Endothelial cell of umbilical vein (primary cell): ENCODE measurements around the gene RBFOX1. TPM values are rescaled to one million over a fixed set of nuclear protein-coding genes. Genes with fewer than 3 reads are reported as not detected.

Experiments
- BruUV-seq: library from RNA; stranded (reverse); fragments of 400-500 nt; replicated peaks from 2 replicates; lab custom pipeline; 2021; lab: Mats Ljungman, UMichigan
- CTCF ChIA-PET: fragments of 300-600, 350-600 bp; sonication (Branson Sonifier 250); formaldehyde crosslinking; loops from one replicate; lab custom pipeline; 2021; ENCODE audit warnings: antibody characterized with exemption, inconsistent platforms; lab: Charles Lee
- POLR2A ChIA-PET: fragments of 300-600, 350-600 bp; sonication (Branson Sonifier 250); formaldehyde crosslinking; loops from one replicate; lab custom pipeline; 2021; ENCODE audit warnings: antibody characterized with exemption, inconsistent platforms; lab: Charles Lee
- DNase-seq: peaks from one replicate; pipeline ENCODE4 v3.0.0-alpha.2; 2011; ENCODE audit warnings: low read depth, low spot score
- FAIRE-seq: peaks from 2 replicates; lab custom pipeline; 2011; peaks lifted over from hg19 to GRCh38; lab: Jason Lieb, UNC
- H2AFZ ChIP-seq: 2 replicates; pipeline ENCODE4 v1.6.0; 2012; ENCODE audit warnings: low read depth, low read length, control low read depth, inconsistent platforms
- H3K27ac ChIP-seq: 2 replicates; pipeline ENCODE4 v1.5.1; 2011; ENCODE audit warnings: low read depth, mild to moderate bottlenecking, control low read depth, low read length, moderate library complexity; ENCODE audit not compliant: insufficient read depth
- H3K27me3 ChIP-seq, 2 experiments: 2 replicates each; pipeline versions ENCODE4 v1.6.0 to v1.6.1; 2011; ENCODE audit warnings: low read length in 2 of 2, mixed read lengths in 1 of 2; ENCODE audit not compliant: control insufficient read depth in 2 of 2, insufficient read depth in 2 of 2
- H3K36me3 ChIP-seq, 2 experiments: 2 replicates in 1 of 2; 3 replicates in 1 of 2; pipeline ENCODE4 v1.5.1; 2011; ENCODE audit warnings: low read length in 2 of 2, mild to moderate bottlenecking in 1 of 2, moderate library complexity in 1 of 2; ENCODE audit not compliant: control insufficient read depth in 2 of 2, insufficient read depth in 2 of 2; ENCODE audit errors: extremely low read depth in 1 of 2
- H3K4me1 ChIP-seq: 3 replicates; pipeline ENCODE4 v1.5.1; 2011; ENCODE audit warnings: mild to moderate bottlenecking, low read length; ENCODE audit not compliant: control insufficient read depth, insufficient read depth; ENCODE audit errors: extremely low read depth
- H3K4me2 ChIP-seq: 2 replicates; pipeline ENCODE4 v1.6.1; 2011; ENCODE audit warnings: low read length, control low read depth, mixed read lengths; ENCODE audit not compliant: insufficient read depth
- H3K4me3 ChIP-seq, 3 experiments: fragments of 200-600 bp in 1 of 3; sonication (generic), shearing (Covaris generic) in 1 of 3; replicated peaks in 1 of 3; 2 replicates each; pipeline ENCODE4 v1.5.1; 2011 to 2016; ENCODE audit warnings: control low read depth in 3 of 3, low read length in 3 of 3, mild to moderate bottlenecking in 2 of 3, inconsistent platforms in 1 of 3, low read depth in 1 of 3, moderate library complexity in 1 of 3; ENCODE audit not compliant: insufficient read depth in 1 of 3
- H3K79me2 ChIP-seq: 2 replicates; pipeline ENCODE4 v1.6.0; 2012; ENCODE audit warnings: low read length, inconsistent platforms; ENCODE audit not compliant: control insufficient read depth, insufficient read depth
- H3K9ac ChIP-seq: replicated peaks from 2 replicates; pipeline ENCODE3; 2011; ENCODE audit warnings: low read length, control low read depth; ENCODE audit not compliant: insufficient read depth; ENCODE audit errors: extremely low read depth
- H3K9me1 ChIP-seq: replicated peaks from 3 replicates; pipeline ENCODE4 v1.6.0; 2011; ENCODE audit warnings: mild to moderate bottlenecking, low read length; ENCODE audit not compliant: control insufficient read depth, insufficient read depth; ENCODE audit errors: extremely low read depth
- H3K9me3 ChIP-seq: replicated peaks from 2 replicates; pipeline ENCODE4 v1.5.1; 2012; ENCODE audit warnings: low read length, inconsistent platforms; ENCODE audit not compliant: control insufficient read depth, insufficient read depth
- H4K20me1 ChIP-seq: replicated peaks from 2 replicates; pipeline ENCODE3; 2011; ENCODE audit warnings: mild to moderate bottlenecking, low read length; ENCODE audit not compliant: control insufficient read depth, insufficient read depth; ENCODE audit errors: extremely low read depth
- CTCF ChIP-seq, 2 donors: IDR thresholded peaks; 1 replicate in 1 of 2; 2 replicates in 1 of 2; pipeline ENCODE4 v1.5.1; 2011; ENCODE audit warnings: low read length in 2 of 2, mild to moderate bottlenecking in 2 of 2, moderate library complexity in 2 of 2, control low read depth in 1 of 2, inconsistent platforms in 1 of 2, low read depth in 1 of 2; ENCODE audit not compliant: insufficient read depth in 1 of 2; ENCODE audit errors: extremely low read depth in 1 of 2
- EZH2 ChIP-seq: IDR thresholded peaks from 2 replicates; pipeline ENCODE4 v1.6.1; 2012; ENCODE audit warnings: borderline replicate concordance, low read depth, mild to moderate bottlenecking, moderate library complexity, low read length, inconsistent platforms; ENCODE audit not compliant: severe bottlenecking
- FOS ChIP-seq: IDR thresholded peaks from 2 replicates; pipeline ENCODE4 v1.6.1; 2011; ENCODE audit warnings: mild to moderate bottlenecking, low read length, moderate library complexity, borderline replicate concordance; ENCODE audit not compliant: insufficient read depth
- GATA2 ChIP-seq: IDR thresholded peaks from 2 replicates; pipeline ENCODE4 v1.7.0; 2011; ENCODE audit warnings: low read depth, mild to moderate bottlenecking, moderate library complexity, mixed read lengths, low read length; ENCODE audit not compliant: insufficient read length, insufficient read depth
- JUN ChIP-seq: IDR thresholded peaks from 2 replicates; pipeline ENCODE4 v1.6.1; 2011; ENCODE audit warnings: borderline replicate concordance, low read depth; ENCODE audit not compliant: insufficient read length, insufficient read depth
- MAX ChIP-seq: IDR thresholded peaks from 2 replicates; pipeline ENCODE4 v1.6.1; 2011; ENCODE audit not compliant: insufficient read depth, insufficient read length
- MYC ChIP-seq: IDR thresholded peaks from one replicate; pipeline ENCODE4 v1.6.1; 2011; ENCODE audit warnings: mild to moderate bottlenecking, low read depth, low read length
- POLR2A ChIP-seq: IDR thresholded peaks from 2 replicates; pipeline ENCODE4 v1.6.1; 2012; ENCODE audit warnings: low read depth, mild to moderate bottlenecking, control low read depth, low read length
- POLR2AphosphoS5 ChIP-seq: IDR thresholded peaks from 2 replicates; pipeline ENCODE4 v1.6.1; 2012; ENCODE audit warnings: low read depth, mild to moderate bottlenecking, control low read depth, low read length, moderate library complexity; ENCODE audit not compliant: insufficient read depth
- dilution Hi-C: fragments of 300-500 bp; cut with MboI; formaldehyde crosslinking; loops from one replicate; pipeline ENCODE4 v1.15.0; 2019; ENCODE audit warnings: low sequenced_read_pairs; ENCODE audit not compliant: extremely low pct_ligation_motif_present
- intact Hi-C: fragments of 100-400 bp; cut with micrococcal nuclease; formaldehyde crosslinking; loops from one replicate; pipeline ENCODE4 v1.10.0; 2022
- polyA plus RNA-seq, 4 experiments: library from polyadenylated mRNA; depleted of rRNA in 3 of 4; stranded (reverse) in 3 of 4; unstranded in 1 of 4; fragments of >200 nt; gene quantifications; 2 replicates each; pipeline versions ENCODE4 v1.2.1 to v1.2.3, GENCODE V29; 2011 to 2012; ENCODE audit warnings: missing spikeins in 1 of 4
- total RNA-seq: library from RNA; stranded (reverse); gene quantifications from 2 replicates; pipeline ENCODE4 v1.2.3, GENCODE V29; 2021

Gene RBFOX1
- total and polyA plus RNA-seq, 2 donors (not counting 3 experiments of a cell fraction or from before 2014, with no cell fraction given): not detected

- Histone ChIP-seq H3K4me2 (no peak overlapping the region), H3K36me3 (no peaks in the 10 kb centered on the region), H4K20me1 (no peaks in the 10 kb centered on the region), H3K79me2 (no peaks in the 10 kb centered on the region), H3K9me1 (no peaks in the 10 kb centered on the region), H2AFZ (no peak overlapping the region), H3K27ac (no peak overlapping the region), H3K27me3 (no peaks in the 10 kb centered on the region), H3K9ac (no peak overlapping the region), H3K9me3 (peaks cover 4% of the 10 kb centered on the region), H3K4me3 (no peak overlapping the region), H3K4me1 (no peaks in the 10 kb centered on the region)
- no TSS peak for BruUV-seq
- TF ChIP-seq CTCF (IDR thresholded peaks at IDR 0.05; ENCODE audit: extremely low read depth in 1 of 2, insufficient read depth in 1 of 2, low read depth in 1 of 2, low read length in 2 of 2): no peak
- TF ChIP-seq POLR2AphosphoS5: no peak
- DNase-seq (no peak), FAIRE-seq (no peak)
- ChIA-PET POLR2A (no interaction called here), CTCF (no interaction called here)
- dilution Hi-C loops (no loop called here), intact Hi-C loops (no loop called here)
Measured at GRCh38 chr16:7319514-7319913, 13.1 kb upstream of the RBFOX1 start.

GRCh38 chr16:7321661-7322060, 11.0 kb upstream of the RBFOX1 start:
- ChIA-PET CTCF (no interaction called here), POLR2A (no interaction called here)
- H3K9ac ChIP-seq: no peak overlapping the region
- no peak for FAIRE-seq
- no peak overlapping the region for H2AFZ ChIP-seq
- H3K79me2 ChIP-seq: no peaks in the 10 kb centered on the region
- H3K9me1 ChIP-seq: no peaks in the 10 kb centered on the region
- H3K27me3 ChIP-seq: no peaks in the 10 kb centered on the region
- H3K36me3 ChIP-seq: no peaks in the 10 kb centered on the region
- intact Hi-C loops (no loop called here), dilution Hi-C loops (no loop called here)
- no peak for DNase-seq
- no peaks in the 10 kb centered on the region for H3K4me1 ChIP-seq
- no peak overlapping the region for H3K4me2 ChIP-seq
- H4K20me1 ChIP-seq: no peaks in the 10 kb centered on the region
- H3K9me3 ChIP-seq: peaks cover 4% of the 10 kb centered on the region
- no peak overlapping the region for H3K4me3 ChIP-seq
- H3K27ac ChIP-seq: no peak overlapping the region
- BruUV-seq: no TSS peak
- TF ChIP-seq POLR2AphosphoS5: no peak
- no peak for TF ChIP-seq EZH2
- no peak for TF ChIP-seq JUN
- no peak for TF ChIP-seq MYC
- TF ChIP-seq FOS: no peak
- no peak for TF ChIP-seq POLR2A
- no peak for TF ChIP-seq GATA2
- no peak for TF ChIP-seq CTCF (IDR thresholded peaks at IDR 0.05; ENCODE audit: extremely low read depth in 1 of 2, insufficient read depth in 1 of 2, low read depth in 1 of 2, low read length in 2 of 2)
- no peak for TF ChIP-seq MAX
